Transverse colon (tissue), 3 donors: Measurements from ENCODE around the gene PPP1R14C.

Experiments used
- CTCF ChIP-seq, 5 experiments: fragments of 200-600 bp in 3 of 5; fragments of 450-650 bp in 2 of 5; sonication (generic) in 3 of 5; IDR thresholded peaks; 1 replicate in 2 of 5; 2 replicates in 3 of 5; pipeline ENCODE4 v1.5.1; 2016 to 2017; ENCODE audit warnings: antibody characterized with exemption in 5 of 5, inconsistent platforms in 3 of 5, mild to moderate bottlenecking in 2 of 5, moderate library complexity in 1 of 5
- EP300 ChIP-seq: sonication (generic); formaldehyde crosslinking; IDR thresholded peaks from one replicate; pipeline ENCODE4 v1.6.1; 2017; ENCODE audit warnings: antibody characterized with exemption, low read depth
- POLR2A ChIP-seq: fragments of 450-650 bp; IDR thresholded peaks from one replicate; pipeline ENCODE4 v1.6.1; 2016; ENCODE audit warnings: antibody characterized with exemption, mild to moderate bottlenecking, moderate library complexity

DNA sequence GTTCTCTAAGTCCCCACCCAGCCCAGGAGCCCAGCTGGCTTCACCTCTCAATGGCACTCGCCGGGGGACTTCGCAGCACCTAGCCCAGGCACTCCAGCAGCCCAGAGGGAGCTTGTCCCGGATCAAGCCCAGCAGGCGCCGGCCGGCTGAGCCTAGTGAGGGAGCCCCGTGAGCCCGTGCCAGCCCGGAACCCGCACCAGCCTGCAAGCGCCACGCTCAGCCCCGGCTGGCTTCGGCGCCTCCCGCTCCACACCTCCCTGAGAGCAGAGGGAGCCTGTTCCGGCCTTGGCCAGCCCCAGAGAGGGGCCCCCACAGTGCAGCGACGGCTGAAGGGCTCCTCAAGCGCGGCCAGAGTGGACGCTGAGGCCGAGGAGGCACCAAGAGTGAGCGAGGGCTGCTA, 27.1 kb upstream of the PPP1R14C start:
- TF ChIP-seq CTCF (IDR thresholded peaks at IDR 0.05) = no peak
- no peak for TF ChIP-seq EP300
- TF ChIP-seq POLR2A = no peak
